Keratinocyte (primary cell): ENCODE measurements around the gene ZBTB20. TPM values are rescaled to one million over a fixed set of nuclear protein-coding genes. Genes with fewer than 3 reads are reported as not detected.
A peak's percentile ranks its signal among the peaks of the same experiment; 100 is the strongest.

Experiments
- DNase-seq: peaks from one replicate; pipeline ENCODE4 v3.0.0-alpha.2; 2011; ENCODE audit warnings: low read depth, missing footprints, low spot score
- FAIRE-seq: peaks from 2 replicates; lab custom pipeline; 2011; peaks lifted over from hg19 to GRCh38; lab: Jason Lieb, UNC
- H2AFZ ChIP-seq: 2 replicates; pipeline ENCODE4 v1.6.0; 2012; ENCODE audit warnings: low read length, control low read depth, inconsistent platforms; ENCODE audit not compliant: control insufficient read depth
- H3K27ac ChIP-seq: 2 replicates; pipeline ENCODE4 v1.5.1; 2011; ENCODE audit warnings: low read length; ENCODE audit not compliant: control insufficient read depth, insufficient read depth
- H3K27me3 ChIP-seq: 3 replicates; pipeline ENCODE4 v1.6.0; 2011; ENCODE audit warnings: low read length; ENCODE audit not compliant: control insufficient read depth, insufficient read depth; ENCODE audit errors: extremely low read depth
- H3K36me3 ChIP-seq, 2 experiments: 2 replicates in 1 of 2; 3 replicates in 1 of 2; pipeline ENCODE4 v1.5.1; 2011; ENCODE audit warnings: low read length in 2 of 2, mild to moderate bottlenecking in 1 of 2; ENCODE audit not compliant: control insufficient read depth in 2 of 2, insufficient read depth in 2 of 2; ENCODE audit errors: extremely low read depth in 1 of 2
- H3K4me1 ChIP-seq: 3 replicates; pipeline ENCODE4 v1.5.1; 2011; ENCODE audit warnings: low read length; ENCODE audit not compliant: control insufficient read depth, insufficient read depth; ENCODE audit errors: extremely low read depth
- H3K4me2 ChIP-seq: 3 replicates; pipeline ENCODE4 v1.6.0; 2011; ENCODE audit warnings: low read depth, low read length; ENCODE audit not compliant: control insufficient read depth, insufficient read depth; ENCODE audit errors: extremely low read depth
- H3K4me3 ChIP-seq, 3 experiments: fragments of 200-600 bp in 1 of 3; sonication (generic) in 1 of 3; 2 replicates in 2 of 3; 3 replicates in 1 of 3; pipeline ENCODE4 v1.5.1; 2011 to 2016; ENCODE audit warnings: low read length in 3 of 3, mild to moderate bottlenecking in 3 of 3, control low read depth in 2 of 3, inconsistent platforms in 1 of 3, low read depth in 1 of 3, mixed read lengths in 1 of 3, mixed run types in 1 of 3, moderate library complexity in 1 of 3; ENCODE audit not compliant: control insufficient read depth in 2 of 3, insufficient read depth in 2 of 3; ENCODE audit errors: extremely low read depth in 1 of 3
- H3K79me2 ChIP-seq: 2 replicates; pipeline ENCODE4 v1.6.0; 2012; ENCODE audit warnings: low read length; ENCODE audit not compliant: control insufficient read depth, insufficient read depth
- H3K9ac ChIP-seq: 3 replicates; pipeline ENCODE4 v1.6.0; 2011; ENCODE audit warnings: low read length; ENCODE audit not compliant: control insufficient read depth, insufficient read depth; ENCODE audit errors: extremely low read depth
- H3K9me1 ChIP-seq: 3 replicates; pipeline ENCODE4 v1.6.0; 2011; ENCODE audit warnings: low read length; ENCODE audit not compliant: control insufficient read depth, insufficient read depth; ENCODE audit errors: extremely low read depth
- H3K9me3 ChIP-seq: 2 replicates; pipeline ENCODE4 v1.5.1; 2012; ENCODE audit warnings: low read depth, low read length; ENCODE audit not compliant: control insufficient read depth
- H4K20me1 ChIP-seq: 3 replicates; pipeline ENCODE4 v1.6.0; 2011; ENCODE audit warnings: low read length; ENCODE audit not compliant: control insufficient read depth, insufficient read depth; ENCODE audit errors: extremely low read depth
- EZH2 ChIP-seq: IDR thresholded peaks from one replicate; pipeline ENCODE4 v1.6.1; 2012; ENCODE audit warnings: inconsistent platforms, mild to moderate bottlenecking, low read length, moderate library complexity
- dilution Hi-C: fragments of 300-500 bp; cut with MboI; formaldehyde crosslinking; loops from one replicate; pipeline ENCODE4 v1.7.0; 2020; ENCODE audit warnings: low sequenced_read_pairs; ENCODE audit not compliant: extremely low pct_ligation_motif_present
- polyA plus RNA-seq, 5 experiments: library from polyadenylated mRNA; depleted of rRNA in 3 of 5; stranded (reverse) in 3 of 5; stranded (forward) in 1 of 5; unstranded in 1 of 5; fragments of >200 nt; gene quantifications; 1 replicate in 1 of 5; 2 replicates in 3 of 5; 3 replicates in 1 of 5; pipeline versions ENCODE4 v1.2.1 to v1.2.3, GENCODE V29; 2011 to 2012; ENCODE audit warnings: missing spikeins in 2 of 5, low read depth in 1 of 5, low replicate concordance in 1 of 5
- TF ChIP-seq, protein P1 (sequence below), 3 experiments: IDR thresholded peaks in 1 of 3; conservative IDR thresholded peaks in 1 of 3; optimal IDR thresholded peaks in 1 of 3; 2 replicates in 2 of 3; 3 replicates in 1 of 3; pipeline versions ENCODE3 to v1.5.1; 2011; ENCODE audit warnings: low read length in 3 of 3, mild to moderate bottlenecking in 3 of 3, moderate library complexity in 2 of 3, control low read depth in 1 of 3, inconsistent platforms in 1 of 3; ENCODE audit not compliant: insufficient read depth in 2 of 3; ENCODE audit errors: extremely low read depth in 1 of 3

Gene ZBTB20
- polyA plus RNA-seq, 1 donor (not counting 4 experiments of a cell fraction or from before 2014, with no cell fraction given) = 0.52 TPM

GRCh38 chr3:114698146-114699105 lies 448.7 kb downstream of the ZBTB20 start:
- no peaks in the 10 kb centered on the region for H3K27me3 ChIP-seq
- peaks cover 1% of the 10 kb centered on the region for H3K4me1 ChIP-seq
- dilution Hi-C loops = no loop called here
- H2AFZ ChIP-seq = no peak overlapping the region
- DNase-seq (no peak), FAIRE-seq (no peak)
- no peak for TF ChIP-seq EZH2
- TF ChIP-seq, protein P1, sequence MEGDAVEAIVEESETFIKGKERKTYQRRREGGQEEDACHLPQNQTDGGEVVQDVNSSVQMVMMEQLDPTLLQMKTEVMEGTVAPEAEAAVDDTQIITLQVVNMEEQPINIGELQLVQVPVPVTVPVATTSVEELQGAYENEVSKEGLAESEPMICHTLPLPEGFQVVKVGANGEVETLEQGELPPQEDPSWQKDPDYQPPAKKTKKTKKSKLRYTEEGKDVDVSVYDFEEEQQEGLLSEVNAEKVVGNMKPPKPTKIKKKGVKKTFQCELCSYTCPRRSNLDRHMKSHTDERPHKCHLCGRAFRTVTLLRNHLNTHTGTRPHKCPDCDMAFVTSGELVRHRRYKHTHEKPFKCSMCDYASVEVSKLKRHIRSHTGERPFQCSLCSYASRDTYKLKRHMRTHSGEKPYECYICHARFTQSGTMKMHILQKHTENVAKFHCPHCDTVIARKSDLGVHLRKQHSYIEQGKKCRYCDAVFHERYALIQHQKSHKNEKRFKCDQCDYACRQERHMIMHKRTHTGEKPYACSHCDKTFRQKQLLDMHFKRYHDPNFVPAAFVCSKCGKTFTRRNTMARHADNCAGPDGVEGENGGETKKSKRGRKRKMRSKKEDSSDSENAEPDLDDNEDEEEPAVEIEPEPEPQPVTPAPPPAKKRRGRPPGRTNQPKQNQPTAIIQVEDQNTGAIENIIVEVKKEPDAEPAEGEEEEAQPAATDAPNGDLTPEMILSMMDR (optimal IDR thresholded peaks at IDR 0.05 in 1 of 3, IDR thresholded peaks at IDR 0.05 in 1 of 3, conservative IDR thresholded peaks at IDR 0.05 in 1 of 3; ENCODE audit: extremely low read depth in 1 of 3, insufficient read depth in 2 of 3, low read length in 3 of 3) = peak in 1 of 3 experiments; percentile 7
- no peak overlapping the region for H3K9ac ChIP-seq
- no peaks in the 10 kb centered on the region for H3K9me1 ChIP-seq
- H3K27ac ChIP-seq = no peak overlapping the region
- no peaks in the 10 kb centered on the region for H3K79me2 ChIP-seq
- H4K20me1 ChIP-seq = no peaks in the 10 kb centered on the region
- no peak overlapping the region for H3K4me3 ChIP-seq
- H3K4me2 ChIP-seq = no peak overlapping the region
- no peaks in the 10 kb centered on the region for H3K36me3 ChIP-seq
- H3K9me3 ChIP-seq = no peaks in the 10 kb centered on the region

GRCh38 chr3:114697401-114697800 lies 449.7 kb downstream of the ZBTB20 start:
- dilution Hi-C loops = no loop called here
- no peaks in the 10 kb centered on the region for H3K36me3 ChIP-seq
- no peak overlapping the region for H3K4me3 ChIP-seq
- DNase-seq = no peak
- TF ChIP-seq, protein P1 (optimal IDR thresholded peaks at IDR 0.05 in 1 of 3, IDR thresholded peaks at IDR 0.05 in 1 of 3, conservative IDR thresholded peaks at IDR 0.05 in 1 of 3; ENCODE audit: extremely low read depth in 1 of 3, insufficient read depth in 2 of 3, low read length in 3 of 3) = no peak
- TF ChIP-seq EZH2 = no peak
- no peak overlapping the region for H3K27ac ChIP-seq
- H3K9me1 ChIP-seq = no peaks in the 10 kb centered on the region
- FAIRE-seq = no peak
- H3K79me2 ChIP-seq = no peaks in the 10 kb centered on the region
- no peak overlapping the region for H2AFZ ChIP-seq
- no peak overlapping the region for H3K4me2 ChIP-seq
- H3K9ac ChIP-seq = no peak overlapping the region
- H3K9me3 ChIP-seq = no peaks in the 10 kb centered on the region
- H4K20me1 ChIP-seq = no peaks in the 10 kb centered on the region
- no peaks in the 10 kb centered on the region for H3K27me3 ChIP-seq
- peaks cover 4% of the 10 kb centered on the region for H3K4me1 ChIP-seq
